Stimulated activated CD4-positive, alpha-beta T cell treated with anti-CD3 and anti-CD28 coated beads, TNF-alpha, amount 100 ng/mL, for 1 hour (primary cell): ENCODE measurements around the gene MGAT5B.
"Not testable (repeated sequence)": the region's sequence is repeated elsewhere in the genome, so short reads cannot be mapped to it uniquely, and the experiment has no call there.

Source experiments
- DNase-seq, 3 donors: peaks; one replicate each; pipeline ENCODE4 v3.0.0-alpha.2; 2020; ENCODE audit warnings: low read depth in 3 of 3, low spot score in 1 of 3

Gene MGAT5B

DNA sequence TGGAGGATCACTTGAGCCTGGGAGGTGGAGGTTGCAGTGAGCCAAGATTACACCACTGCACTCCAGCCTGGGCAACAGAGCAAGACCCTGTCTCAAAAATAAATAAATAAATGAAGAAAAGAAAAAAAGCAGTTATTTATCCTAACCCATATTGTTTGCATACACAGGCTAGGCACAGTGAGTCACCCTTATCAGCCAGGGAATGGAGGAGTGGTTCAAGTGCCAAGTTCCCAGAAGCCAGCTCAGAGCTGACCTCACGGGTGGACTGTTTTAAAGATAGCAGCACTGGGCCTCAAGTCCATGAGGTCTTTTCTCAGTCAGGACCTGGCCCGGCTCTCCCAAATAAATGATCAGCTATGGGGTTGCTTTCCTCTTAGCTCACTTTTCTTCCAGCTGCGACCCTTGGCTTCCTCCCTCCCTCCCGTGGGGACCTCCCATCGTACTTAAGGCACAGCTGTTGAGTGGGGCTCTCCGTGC, 22.6 kb upstream of the MGAT5B start:
- DNase-seq: no peak

DNA sequence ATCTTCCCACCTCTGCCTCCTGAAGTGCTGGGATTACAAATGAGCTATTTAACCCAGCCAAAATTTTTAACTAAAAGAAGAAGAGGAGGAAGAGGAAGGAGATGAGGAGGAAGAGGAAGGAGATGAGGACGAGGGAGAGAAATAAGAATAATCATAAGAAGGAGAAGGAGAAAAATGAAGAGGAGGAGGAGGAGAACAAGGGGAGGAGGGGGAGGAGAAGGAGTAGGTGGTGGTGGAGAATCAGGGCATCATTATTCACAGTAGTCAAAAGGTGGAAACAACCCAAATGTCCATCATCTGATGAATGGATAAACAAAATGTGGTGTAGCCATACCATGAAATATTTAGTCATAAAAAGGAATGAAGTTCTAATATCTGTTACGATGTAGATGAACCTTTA, 21.2 kb upstream of the MGAT5B start:
- no peak for DNase-seq

DNA sequence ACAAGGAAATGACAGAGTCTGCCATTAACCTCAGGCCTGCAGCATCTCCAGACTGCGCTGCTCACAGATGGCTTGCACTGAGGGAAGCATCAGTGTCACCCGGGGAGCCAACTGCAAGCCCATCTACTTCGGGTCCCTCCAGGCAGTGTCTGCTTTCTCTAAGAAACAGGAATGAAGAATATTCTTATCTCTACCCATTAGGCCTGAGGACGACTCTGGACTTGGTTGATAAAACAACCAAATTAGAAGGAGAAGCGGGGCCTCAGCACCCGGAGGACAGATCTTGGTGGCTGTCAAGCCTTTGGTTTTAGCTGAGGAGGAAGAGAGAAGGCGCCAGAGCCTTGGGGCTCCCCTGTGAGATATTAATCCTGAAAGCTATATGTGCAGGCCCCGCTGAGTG, 19.5 kb upstream of the MGAT5B start:
- no peak for DNase-seq

DNA sequence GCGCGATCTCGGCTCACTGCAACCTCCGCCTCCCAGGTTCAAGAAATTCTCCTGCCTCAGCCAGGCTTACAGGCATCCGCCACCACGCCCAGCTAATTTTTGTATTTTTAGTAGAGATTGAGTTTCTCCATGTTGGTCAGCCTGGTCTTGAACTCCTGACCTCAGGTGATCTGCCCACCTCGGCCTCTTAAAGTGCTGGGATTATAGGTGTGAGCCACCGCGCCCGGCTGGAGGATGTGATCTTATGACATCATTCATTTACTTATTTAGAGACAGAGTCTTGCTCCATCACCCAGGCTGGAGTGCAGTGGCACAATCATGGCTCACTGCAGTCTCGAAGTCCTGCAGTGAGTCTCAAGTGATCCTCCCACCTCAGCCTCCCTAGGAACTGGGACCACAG, 19.0 kb upstream of the MGAT5B start:
- not testable (repeated sequence) for DNase-seq

DNA sequence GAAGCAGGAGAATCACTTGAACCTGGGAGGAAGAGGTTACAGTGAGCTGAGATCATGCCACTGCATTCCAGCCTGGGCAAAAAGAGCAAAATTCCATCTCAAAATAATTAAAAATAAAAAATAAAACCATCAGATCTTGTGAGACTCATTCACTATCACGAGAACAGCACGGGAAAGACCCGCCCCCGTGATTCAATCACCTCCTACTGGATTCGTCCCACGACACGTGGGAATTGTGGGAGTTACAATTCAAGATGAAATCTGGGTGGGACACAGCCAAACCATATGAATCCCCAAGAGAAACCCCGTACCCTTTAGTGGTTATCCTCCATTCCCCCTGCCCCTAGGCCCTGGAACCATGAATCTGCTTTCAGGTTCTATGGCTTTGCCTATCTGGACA, 15.4 kb upstream of the MGAT5B start:
- DNase-seq: no peak

DNA sequence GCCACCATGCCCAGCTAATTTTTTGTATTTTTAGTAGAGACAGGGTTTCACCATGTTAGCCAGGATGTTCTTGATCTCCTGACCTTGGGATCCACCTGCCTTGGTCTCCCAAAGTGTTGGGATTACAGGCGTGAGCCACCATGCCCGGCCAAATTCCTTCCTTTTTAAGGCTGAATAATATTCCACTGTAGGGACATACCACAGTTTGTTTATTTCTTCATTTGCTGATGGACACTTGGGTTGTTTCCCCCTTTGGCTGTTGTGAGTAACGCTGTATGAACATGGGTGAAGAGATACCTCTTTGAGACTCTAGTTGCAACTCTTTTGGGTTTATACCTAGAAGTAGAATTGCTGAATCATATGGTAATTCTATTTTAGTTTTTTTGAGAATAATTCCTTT, 13.1 kb upstream of the MGAT5B start:
- no peak for DNase-seq

DNA sequence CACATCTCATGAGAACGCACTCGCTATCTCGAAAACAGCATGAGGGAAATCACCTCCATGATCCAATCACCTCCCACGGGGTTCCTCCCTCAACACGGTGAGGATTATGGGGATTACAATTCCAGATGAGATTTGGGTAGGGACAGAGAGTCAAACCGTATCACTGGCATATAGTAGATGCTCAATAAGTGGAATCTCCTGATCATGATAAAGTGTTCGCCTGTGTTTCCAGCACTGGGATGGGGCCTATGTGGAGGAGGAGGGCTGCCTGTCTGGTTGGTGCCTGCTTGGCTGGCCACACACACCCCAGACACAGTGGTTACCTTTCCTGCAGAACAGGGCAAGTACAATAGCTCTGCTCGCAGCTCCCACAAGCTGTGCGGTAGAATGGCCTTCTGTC, 6.1 kb upstream of the MGAT5B start:
- no peak for DNase-seq

DNA sequence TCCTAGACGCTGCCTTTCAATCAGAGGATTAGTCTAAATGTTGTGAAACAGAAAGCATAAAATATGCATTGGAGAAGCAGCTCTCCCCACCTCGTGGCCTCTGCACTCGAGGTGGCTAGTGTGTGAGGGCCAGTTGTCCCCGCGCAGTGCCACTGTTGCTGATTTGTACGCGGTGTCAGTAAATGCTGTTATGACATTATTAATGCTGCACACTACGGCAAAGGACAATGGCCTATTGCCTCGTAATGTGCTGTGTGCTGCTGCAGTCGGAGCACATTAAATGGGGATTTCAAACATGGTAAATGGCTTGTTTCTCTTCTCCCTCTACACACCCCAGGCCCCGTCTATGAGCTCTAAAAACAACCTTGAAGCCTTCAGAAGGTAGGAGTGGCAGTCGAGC, 5.7 kb upstream of the MGAT5B start:
- DNase-seq: no peak

DNA sequence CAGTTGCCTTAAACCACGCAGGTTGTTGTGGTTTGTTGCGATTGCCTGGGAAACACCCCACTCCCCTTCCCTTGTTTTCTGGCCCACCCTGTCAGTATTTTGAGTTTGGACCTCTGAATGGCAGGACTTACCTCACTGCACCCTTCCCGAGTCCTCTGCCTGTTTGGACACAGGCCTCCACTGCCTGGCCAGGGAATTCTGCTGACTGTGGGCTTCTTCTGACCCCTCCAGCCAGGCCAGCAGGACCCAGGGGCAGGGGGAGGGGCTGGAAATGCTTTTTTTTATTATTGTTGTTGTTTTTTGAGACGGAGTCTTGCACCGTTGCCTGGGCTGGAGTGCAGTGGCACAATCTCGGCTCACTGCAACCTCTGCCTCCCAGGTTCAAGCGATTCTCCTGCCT, 4.2 kb upstream of the MGAT5B start:
- DNase-seq: no peak

DNA sequence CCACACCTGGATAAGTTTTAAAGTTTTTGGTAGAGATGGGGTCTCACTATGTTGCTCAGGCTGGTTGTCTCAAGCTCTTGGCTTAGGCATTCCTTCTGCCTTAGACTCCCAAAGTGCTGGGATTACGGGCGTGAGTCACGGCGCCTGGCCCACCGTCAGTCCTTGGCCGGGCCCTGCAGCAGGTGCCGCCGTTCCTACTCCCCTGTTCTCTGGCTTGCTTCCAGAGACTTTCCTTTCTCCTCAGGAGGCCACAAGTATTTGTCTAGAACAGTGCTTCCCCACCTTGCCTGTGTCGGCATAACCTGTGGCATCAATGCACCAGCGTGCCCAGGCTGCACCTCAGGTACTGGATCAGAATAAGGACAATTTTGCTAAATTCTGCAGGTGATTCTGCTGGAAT, 3.0 kb upstream of the MGAT5B start:
- no peak for DNase-seq

DNA sequence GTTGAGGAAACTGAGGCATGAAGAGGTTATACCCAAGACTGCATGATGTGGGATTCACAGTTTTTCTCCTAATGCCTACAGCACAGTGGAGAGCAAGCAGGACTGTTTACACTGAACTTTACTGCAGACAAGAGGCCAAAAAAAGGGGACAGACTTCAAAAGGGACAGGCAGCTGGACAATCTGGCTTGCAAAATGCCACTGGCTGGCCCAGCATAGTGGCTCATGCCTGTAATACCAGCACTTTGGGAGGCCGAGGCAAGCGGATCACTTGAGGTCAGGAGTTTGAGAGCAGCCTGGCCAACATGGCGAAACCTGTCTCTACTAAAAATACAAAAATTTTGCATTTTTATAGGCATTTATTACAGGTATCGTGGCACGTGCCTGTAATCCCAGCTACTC, 2.0 kb upstream of the MGAT5B start:
- no peak for DNase-seq

DNA sequence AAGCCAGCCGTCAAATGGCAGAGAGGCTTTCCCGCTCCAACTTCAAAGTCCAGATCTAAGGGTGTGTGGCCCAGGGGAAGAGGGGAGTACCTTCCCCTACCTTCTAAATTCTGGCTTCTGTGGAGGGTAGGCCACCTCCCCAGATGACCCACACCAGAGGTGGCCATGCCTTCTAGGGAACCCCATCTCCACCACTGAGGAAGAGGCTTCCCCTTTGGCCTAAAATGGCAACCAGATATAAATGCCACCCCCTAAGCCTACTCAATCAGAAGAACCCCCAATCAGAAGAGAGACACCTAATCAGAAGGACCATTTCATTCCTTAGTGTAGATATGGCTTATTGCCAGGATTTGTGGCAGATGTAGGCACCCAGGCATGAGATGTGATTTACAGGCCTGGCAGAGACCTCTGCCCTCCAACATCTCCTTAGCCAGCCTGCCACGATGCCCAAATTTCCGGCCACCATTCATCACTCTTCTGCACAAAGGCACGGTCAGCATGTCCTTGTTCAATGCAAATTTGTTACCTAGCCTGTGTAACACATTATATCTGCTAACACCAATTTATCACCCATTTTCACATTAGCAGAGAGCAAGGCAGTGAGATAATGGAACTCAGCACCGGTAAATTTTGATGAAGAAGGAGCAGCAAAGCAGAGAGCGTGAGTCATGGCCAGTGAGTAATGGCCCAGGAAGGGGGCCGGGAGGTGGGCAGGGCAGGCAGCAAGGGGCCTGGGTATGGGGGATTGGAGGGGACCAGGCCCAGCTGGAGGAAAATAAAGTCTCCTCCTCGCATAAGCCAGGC, 1.2 kb upstream of the MGAT5B start:
- no peak for DNase-seq

DNA sequence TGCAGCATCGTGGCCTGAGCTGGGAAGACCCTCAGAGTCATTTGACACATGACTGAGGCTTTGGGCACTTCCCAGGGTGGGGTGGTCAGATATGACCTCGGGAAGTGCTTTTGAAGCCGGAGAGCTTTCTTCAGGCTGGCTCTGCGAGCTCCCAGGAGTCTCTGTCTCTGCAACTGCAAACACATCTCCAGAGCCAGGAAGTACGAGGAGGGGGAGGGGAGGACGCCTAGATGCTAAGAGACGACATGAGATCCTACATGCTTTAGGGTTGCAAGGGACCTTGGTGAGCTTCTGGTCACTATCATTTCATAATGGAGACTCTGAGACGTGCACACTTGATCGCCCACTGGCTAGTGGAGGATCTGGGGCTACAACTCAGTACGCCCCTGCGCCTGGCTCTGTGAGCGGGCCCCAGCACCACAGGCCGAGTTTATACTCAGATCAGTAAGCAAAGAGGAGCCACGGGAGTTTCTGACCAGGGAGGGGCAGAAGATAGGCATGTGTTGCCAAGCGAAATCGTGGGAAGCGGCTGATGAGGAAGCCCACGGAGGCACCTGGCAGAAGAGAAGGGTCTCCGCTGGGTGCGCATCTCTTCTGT, 527 bp upstream of the MGAT5B start:
- DNase-seq: no peak

DNA sequence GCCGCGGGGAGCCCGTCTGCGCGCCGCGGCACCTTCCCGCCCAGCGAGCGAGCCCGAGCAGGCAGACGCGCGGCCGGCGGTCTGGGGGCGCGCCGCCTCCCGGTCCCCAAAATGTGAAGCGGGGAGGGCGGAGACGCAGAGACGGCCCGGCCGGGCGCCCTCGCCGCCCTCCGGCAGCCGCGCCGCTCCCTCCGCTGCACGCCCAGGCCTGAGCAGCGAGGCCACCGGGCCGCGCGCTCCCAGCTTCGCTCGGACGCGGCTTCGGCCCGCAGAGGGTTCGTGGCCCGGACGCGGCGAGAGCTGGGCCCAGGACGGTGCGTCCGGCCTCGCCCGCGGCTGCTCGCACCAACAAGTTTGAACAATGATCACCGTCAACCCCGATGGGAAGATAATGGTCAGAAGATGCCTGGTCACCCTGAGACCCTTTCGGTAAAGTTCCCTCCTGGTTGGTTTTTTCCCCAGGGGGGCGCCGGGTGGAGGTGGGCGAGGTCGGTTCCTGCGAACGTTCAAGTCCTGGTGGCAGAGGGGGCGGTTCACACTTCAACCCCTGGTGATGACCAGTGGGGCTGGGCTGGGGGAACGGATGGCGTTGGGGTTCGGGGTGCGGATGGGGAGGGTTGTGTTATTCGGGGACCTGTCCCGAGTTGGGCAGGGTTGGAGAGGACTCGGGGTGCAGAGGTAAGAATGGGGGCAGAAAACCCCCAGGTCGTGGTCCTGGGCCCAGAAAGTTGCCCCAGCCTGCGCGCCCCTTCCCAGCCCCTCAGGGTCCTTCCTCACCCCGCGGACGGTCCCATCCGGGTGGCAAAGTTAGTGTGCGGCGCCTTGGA, 678 bp downstream of the MGAT5B start:
- DNase-seq: no peak

DNA sequence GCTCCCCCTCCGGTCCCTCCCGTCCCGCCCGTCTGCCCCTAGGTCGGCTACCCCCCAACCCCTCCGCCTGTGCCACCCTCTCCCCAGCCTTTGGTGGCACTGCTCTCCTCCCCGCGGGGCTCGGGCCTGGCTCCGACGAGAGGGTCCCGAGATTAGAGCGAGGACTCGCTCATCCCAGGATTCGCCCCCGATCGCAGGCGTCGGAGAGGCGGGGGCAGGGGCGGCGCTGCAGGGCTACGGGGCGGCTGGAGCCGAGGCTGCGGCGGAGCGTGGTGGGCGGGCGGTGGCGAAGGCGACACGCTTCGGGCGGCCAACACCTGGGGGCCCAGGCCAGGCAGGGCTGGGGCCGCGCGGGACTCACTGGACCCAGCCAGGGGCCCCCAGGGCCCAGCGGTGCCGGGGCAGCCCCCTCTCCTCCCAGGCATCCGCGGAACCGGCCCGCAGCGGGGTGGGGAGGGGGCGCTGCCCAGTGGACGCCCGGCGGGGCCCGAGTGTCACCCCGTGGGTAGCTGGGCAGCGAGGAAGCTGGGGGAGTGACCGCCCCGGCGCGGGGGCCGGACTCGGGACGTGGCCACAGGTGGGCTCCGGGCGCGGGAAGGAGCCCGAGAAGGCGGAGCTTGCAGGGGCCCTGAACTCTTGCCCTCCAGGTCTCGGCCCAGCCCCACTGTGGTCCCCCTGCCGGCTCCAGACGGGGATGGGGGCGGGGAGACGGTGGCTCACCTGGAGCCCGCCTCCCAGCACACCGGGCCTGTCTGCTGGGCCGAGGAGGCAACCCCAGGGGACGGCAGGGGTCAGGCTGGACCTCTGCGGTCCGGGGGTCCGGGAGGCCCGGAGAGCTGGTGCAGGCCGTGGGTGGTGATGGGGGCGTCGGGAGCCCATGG, 1.5 kb downstream of the MGAT5B start:
- no peak for DNase-seq

DNA sequence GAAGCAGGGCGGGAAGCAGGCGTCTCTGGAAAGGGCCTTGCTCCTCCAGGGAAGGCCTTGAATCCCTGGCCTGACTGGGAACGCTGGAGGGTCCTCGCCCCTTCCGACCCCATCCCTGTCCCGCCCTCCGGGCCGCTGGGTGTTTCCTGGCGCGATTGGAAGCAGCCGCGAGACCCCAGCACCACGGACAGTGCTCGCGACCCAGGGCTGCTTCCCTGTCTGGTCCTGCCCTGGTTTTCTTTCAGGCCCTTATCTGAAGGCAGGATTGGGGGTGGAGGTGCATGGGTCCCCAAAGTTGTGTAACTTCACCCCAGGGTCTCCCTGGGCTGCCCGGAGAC, 2.1 kb downstream of the MGAT5B start:
- DNase-seq: no peak

DNA sequence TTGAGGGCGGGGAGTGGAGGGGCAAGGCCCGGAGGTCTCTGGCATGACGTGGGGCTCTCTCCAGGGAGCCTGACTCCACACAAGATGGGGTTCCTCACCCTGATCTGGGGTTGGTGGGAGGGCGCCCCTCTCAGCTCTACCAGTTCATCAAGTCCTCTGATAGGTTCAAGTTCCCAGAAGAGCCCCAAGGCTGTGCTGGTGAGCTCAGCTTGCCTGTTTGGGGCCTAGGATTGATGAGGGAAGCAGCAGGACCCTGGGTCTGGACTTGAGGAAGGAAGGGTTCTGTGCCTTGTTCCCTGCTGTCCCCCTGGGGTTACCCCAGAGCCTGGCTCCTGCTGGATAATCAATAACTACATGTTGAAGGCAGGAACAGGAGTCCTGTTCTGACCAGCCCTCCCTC, 3.5 kb downstream of the MGAT5B start:
- no peak for DNase-seq

DNA sequence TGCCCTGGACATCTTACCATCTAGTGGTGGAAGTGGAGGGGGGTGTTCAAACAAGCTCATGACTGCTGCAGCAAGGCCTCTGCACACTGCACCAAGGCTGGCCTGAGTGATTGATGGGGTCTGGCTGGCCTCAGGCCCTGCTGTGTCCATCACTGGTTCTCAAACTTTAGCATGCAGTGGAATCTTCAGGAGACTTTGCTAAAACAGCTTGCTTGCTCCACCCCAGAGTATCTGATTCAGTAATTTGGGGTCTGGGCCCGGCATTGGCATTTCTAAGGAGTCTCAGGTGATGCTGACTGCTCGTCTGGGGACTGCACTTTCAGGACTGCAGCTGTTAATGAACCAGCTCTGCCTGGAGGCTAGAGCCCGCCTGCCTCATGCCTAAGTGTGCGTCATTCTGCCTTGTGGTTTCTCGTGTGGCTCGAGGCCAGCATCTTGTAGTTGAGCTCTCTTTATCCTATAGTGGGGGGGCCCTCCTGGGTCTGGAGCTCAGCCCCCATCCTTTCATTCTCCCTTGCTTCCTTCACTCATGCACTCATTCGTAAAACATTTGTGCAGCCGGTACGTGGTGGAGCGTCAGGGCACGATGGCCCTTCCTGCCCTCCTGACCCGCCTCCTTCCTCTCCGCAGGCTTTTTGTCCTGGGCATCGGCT, 4.1 kb downstream of the MGAT5B start:
- no peak for DNase-seq

DNA sequence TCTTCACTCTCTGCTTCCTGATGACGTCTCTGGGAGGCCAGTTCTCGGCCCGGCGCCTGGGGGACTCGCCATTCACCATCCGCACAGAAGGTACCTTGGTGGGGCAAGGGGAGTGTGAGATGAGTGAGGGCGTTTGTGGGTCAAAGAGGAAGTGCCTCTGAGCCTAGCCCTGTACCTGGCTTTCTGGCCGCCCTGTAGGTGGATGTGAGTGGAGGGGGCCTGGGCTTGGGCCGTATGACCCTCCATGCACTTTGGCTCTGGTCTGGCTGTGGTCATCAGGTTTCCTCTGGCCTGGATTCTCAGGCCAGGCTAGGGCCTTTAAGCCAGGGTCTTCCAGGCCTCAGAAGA, 4.6 kb downstream of the MGAT5B start:
- DNase-seq: no peak

DNA sequence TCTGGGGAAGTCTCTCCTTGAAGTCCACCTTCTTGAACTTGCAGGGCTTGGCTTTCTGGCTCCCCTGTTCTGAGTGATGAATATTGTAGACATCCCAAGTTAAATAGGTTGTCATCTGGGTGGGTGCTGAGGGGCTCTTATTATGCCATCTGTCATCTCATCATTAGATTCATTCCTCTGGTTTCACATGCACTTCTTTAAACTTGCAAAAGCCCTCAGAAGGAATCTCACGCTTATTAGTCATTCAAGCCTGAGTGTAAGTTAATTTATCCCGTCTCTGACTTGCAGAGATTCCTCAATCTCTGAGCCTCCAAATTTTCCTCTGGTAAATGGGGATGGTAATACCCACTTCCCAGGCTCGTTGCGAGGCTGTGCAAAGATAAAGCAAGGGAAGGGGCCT, 5.7 kb downstream of the MGAT5B start:
- no peak for DNase-seq

DNA sequence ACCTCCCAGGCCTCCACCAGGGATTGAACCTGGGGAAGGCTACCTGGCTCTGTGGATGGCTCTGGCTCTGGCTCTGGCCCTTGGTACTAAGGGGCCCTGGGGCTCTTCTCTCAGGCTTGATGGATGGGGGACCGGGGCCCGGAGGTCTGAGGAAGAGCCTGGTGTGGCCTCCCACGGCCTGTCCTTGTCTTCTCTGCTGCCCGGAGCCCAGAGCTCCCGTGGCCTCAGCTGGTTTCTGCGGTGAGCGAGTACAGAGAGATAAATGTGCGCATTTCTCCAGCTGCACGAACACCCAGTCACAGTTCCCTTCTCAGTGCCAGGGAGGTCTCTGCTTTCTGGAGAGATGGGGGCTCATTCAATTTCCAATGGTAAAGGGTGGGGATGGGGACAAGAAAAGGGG, 9.2 kb downstream of the MGAT5B start:
- no peak for DNase-seq
